GM23248 (cell line): ENCODE results near the gene WDR88.

Experiments
- EZH2 ChIP-seq: fragments of 200-600 bp; sonication (generic); IDR thresholded peaks from 2 replicates; pipeline ENCODE4 v1.6.1; 2018; ENCODE audit warnings: antibody characterized with exemption, mild to moderate bottlenecking; ENCODE audit not compliant: insufficient read depth, poor library complexity, severe bottlenecking
- EZH2phosphoT487 ChIP-seq: fragments of 200-600 bp; sonication (generic); IDR thresholded peaks from 2 replicates; pipeline ENCODE4 v1.6.1; 2018; ENCODE audit warnings: antibody characterized with exemption, moderate library complexity, mild to moderate bottlenecking, low read depth; ENCODE audit not compliant: insufficient read depth

GRCh38 chr19:33152176-33152575, 20.3 kb downstream of the WDR88 start:
- TF ChIP-seq EZH2phosphoT487 (no peak), EZH2 (no peak)
